Measurements from ENCODE around the gene RRP8. TPM values are rescaled to one million over a fixed set of nuclear protein-coding genes. Genes with fewer than 3 reads are reported as not detected.

RRP8 gene
- total and polyA plus RNA-seq, 10 of the 15 experiments (the other 5 are each of a cell fraction or from before 2014, with no cell fraction given): 4.7 to 51.2 (median 23.9) TPM

- RAD21 ChIA-PET (ENCODE audit: unreplicated experiment): interaction anchor here (0.9 to 1.0 kb wide), 2 partner anchors 20 to 32 kb away, joined by 3 to 4 read pairs; partner anchors contain the start of gene TPP1
- no peak overlapping the region for H3K9ac ChIP-seq (ENCODE audit: control insufficient read depth, insufficient read depth, low read length)
- TF ChIP-seq NBN (IDR thresholded peaks at IDR 0.05): no peak
- no peak for TF ChIP-seq ATF7 (IDR thresholded peaks at IDR 0.05; ENCODE audit: low read depth)
- TF ChIP-seq GATAD2B (conservative IDR thresholded peaks at IDR 0.05; ENCODE audit: low read depth): no peak
- no peak for TF ChIP-seq NFXL1 (IDR thresholded peaks at IDR 0.05; ENCODE audit: borderline replicate concordance)
- no peak for TF ChIP-seq EGR1 (IDR thresholded peaks at IDR 0.05; ENCODE audit: borderline replicate concordance in 1 of 2, low read depth in 2 of 2, low read length in 2 of 2)
- no peak for TF ChIP-seq CHD2 (IDR thresholded peaks at IDR 0.05; ENCODE audit: borderline replicate concordance, low read depth, low read length)
- ATAC-seq (no peak), DNase-seq (ENCODE audit: low read depth, low spot score) (no peak), FAIRE-seq (no peak)
- peaks cover 14 to 18% of the 10 kb centered on the region in 2 experiments for H3K36me3 ChIP-seq (ENCODE audit: control insufficient read depth in 2 of 2, insufficient read depth in 2 of 2, low read length in 1 of 2)
- H3K4me3 ChIP-seq: no peak overlapping the region
- SMC1A ChIA-PET (ENCODE audit: uncharacterized antibody, unreplicated experiment): interaction anchor here (1.1 to 1.6 kb wide), 3 partner anchors 10 to 83 kb away, joined by 3 to 6 read pairs (median 3); partner anchors contain the start of gene TAF10
- peaks cover 47% of the 10 kb centered on the region for H3K79me2 ChIP-seq (ENCODE audit: control insufficient read depth, insufficient read depth, low read length)
- WGBS (ENCODE audit: insufficient coverage, insufficient replicate concordance, low lambda C conversion rate, missing lambda C conversion rate): 94% methylated on average over 1 of the region's 1 CpG
- no peak overlapping the region for H3K27ac ChIP-seq (ENCODE audit: control insufficient read depth, insufficient read depth)
- H3K27me3 ChIP-seq (replicated peaks in 1 of 2; ENCODE audit: control insufficient read depth in 2 of 2, insufficient read depth in 2 of 2, low read length in 1 of 2): no peaks in the 10 kb centered on the region
- CTCF ChIA-PET: interaction anchor here (0.9 to 1.3 kb wide), 2 partner anchors 68 to 84 kb away, joined by 3 to 7 read pairs; partner anchors contain the start of gene MRPL17
- no peaks in the 10 kb centered on the region; the same call in 1 of the 2 replicates for H4K20me1 ChIP-seq (ENCODE audit: control insufficient read depth, insufficient read depth)
- in situ Hi-C loops (cut with MboI) (no loop called here), intact Hi-C loops (cut with micrococcal nuclease; ENCODE audit: unreplicated experiment) (no loop called here)
- peaks cover 3% of the 10 kb centered on the region; the same call in 1 of the 2 replicates for H3K4me1 ChIP-seq (ENCODE audit: control insufficient read depth, insufficient read depth, low read length)
- BruUV-seq (replicated peaks): no TSS peak
- POLR2A ChIA-PET: interaction anchor here (1.5 kb wide), 1 partner anchor 18 kb away, joined by 3 read pairs; no protein-coding TSS in a partner anchor
- peak overlapping the region; percentile 20; the same call in 1 of the 2 replicates for H3K4me2 ChIP-seq (ENCODE audit: control insufficient read depth, insufficient read depth)
- H3K9me3 ChIP-seq (replicated peaks; ENCODE audit: control insufficient read depth, insufficient read depth, low read length): no peaks in the 10 kb centered on the region
- H2AFZ ChIP-seq (ENCODE audit: control insufficient read depth, low read depth, low read length): no peak overlapping the region
These were observed 4.0 kb downstream of the RRP8 start for GRCh38 chr11:6599449-6599848.

DNA sequence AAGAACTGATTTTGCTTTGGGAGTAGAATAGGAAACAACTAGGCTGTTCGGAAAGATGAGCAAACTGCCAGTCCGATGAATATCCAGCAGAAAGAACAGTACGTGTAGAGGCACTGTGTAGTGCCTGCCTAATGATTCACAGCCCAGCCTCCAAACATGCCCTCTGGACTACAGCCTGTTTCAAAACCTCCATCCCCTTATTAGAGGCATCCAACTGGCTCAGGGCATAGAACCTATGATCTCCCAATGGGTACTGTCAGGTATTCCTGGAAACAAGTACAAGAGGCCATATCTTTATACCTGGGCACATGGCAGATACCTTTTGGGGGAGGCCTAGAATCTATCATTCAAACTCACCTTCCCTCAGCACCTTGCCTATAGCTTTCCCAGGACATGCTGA, 4.9 kb downstream of the RRP8 start:
- POLR2A ChIA-PET: no interaction called here
- no peak overlapping the region for H2AFZ ChIP-seq (ENCODE audit: control insufficient read depth, low read depth, low read length)
- DNase-seq (ENCODE audit: low read depth, low spot score): no peak
- peaks cover 38% of the 10 kb centered on the region for H3K79me2 ChIP-seq (ENCODE audit: control insufficient read depth, insufficient read depth, low read length)
- H4K20me1 ChIP-seq (ENCODE audit: control insufficient read depth, insufficient read depth): no peaks in the 10 kb centered on the region; the same call in 1 of the 2 replicates
- ATAC-seq: no peak
- H3K4me3 ChIP-seq: no peak overlapping the region
- H3K36me3 ChIP-seq (ENCODE audit: control insufficient read depth in 2 of 2, insufficient read depth in 2 of 2, low read length in 1 of 2): peaks cover 14 to 19% of the 10 kb centered on the region in 2 experiments
- no peaks in the 10 kb centered on the region for H3K9me3 ChIP-seq (replicated peaks; ENCODE audit: control insufficient read depth, insufficient read depth, low read length)
- in situ Hi-C loops (cut with MboI) (no loop called here), intact Hi-C loops (cut with micrococcal nuclease; ENCODE audit: unreplicated experiment) (no loop called here)
- FAIRE-seq: no peak
- peaks cover 3% of the 10 kb centered on the region; the same call in 1 of the 2 replicates for H3K4me1 ChIP-seq (ENCODE audit: control insufficient read depth, insufficient read depth, low read length)
- H3K27ac ChIP-seq (ENCODE audit: control insufficient read depth, insufficient read depth): no peak overlapping the region
- RAD21 ChIA-PET (ENCODE audit: unreplicated experiment): interaction anchor here (1.0 kb wide), 1 partner anchor 21 kb away, joined by 4 read pairs; the partner anchor contains the start of gene TPP1
- H3K9ac ChIP-seq (ENCODE audit: control insufficient read depth, insufficient read depth, low read length): no peak overlapping the region
- WGBS (ENCODE audit: insufficient coverage, insufficient replicate concordance, low lambda C conversion rate, missing lambda C conversion rate): 97% methylated on average over 3 of the region's 3 CpGs
- H3K27me3 ChIP-seq (replicated peaks in 1 of 2; ENCODE audit: control insufficient read depth in 2 of 2, insufficient read depth in 2 of 2, low read length in 1 of 2): no peaks in the 10 kb centered on the region
- SMC1A ChIA-PET (ENCODE audit: uncharacterized antibody, unreplicated experiment): interaction anchor here (1.6 kb wide), 1 partner anchor 9 kb away, joined by 6 read pairs; no protein-coding TSS in a partner anchor
- CTCF ChIA-PET: interaction anchor here (0.9 kb wide), 1 partner anchor 67 kb away, joined by 3 read pairs; no protein-coding TSS in a partner anchor
- no TSS peak for BruUV-seq (replicated peaks)
- no peak overlapping the region for H3K4me2 ChIP-seq (ENCODE audit: control insufficient read depth, insufficient read depth)
- TF ChIP-seq, protein P1, sequence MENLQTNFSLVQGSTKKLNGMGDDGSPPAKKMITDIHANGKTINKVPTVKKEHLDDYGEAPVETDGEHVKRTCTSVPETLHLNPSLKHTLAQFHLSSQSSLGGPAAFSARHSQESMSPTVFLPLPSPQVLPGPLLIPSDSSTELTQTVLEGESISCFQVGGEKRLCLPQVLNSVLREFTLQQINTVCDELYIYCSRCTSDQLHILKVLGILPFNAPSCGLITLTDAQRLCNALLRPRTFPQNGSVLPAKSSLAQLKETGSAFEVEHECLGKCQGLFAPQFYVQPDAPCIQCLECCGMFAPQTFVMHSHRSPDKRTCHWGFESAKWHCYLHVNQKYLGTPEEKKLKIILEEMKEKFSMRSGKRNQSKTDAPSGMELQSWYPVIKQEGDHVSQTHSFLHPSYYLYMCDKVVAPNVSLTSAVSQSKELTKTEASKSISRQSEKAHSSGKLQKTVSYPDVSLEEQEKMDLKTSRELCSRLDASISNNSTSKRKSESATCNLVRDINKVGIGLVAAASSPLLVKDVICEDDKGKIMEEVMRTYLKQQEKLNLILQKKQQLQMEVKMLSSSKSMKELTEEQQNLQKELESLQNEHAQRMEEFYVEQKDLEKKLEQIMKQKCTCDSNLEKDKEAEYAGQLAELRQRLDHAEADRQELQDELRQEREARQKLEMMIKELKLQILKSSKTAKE (IDR thresholded peaks at IDR 0.05; ENCODE audit: low read depth, poor library complexity, severe bottlenecking): no peak
- TF ChIP-seq MEF2B (IDR thresholded peaks at IDR 0.05; ENCODE audit: partially characterized antibody, poor library complexity, severe bottlenecking): no peak
- TF ChIP-seq, protein P2, sequence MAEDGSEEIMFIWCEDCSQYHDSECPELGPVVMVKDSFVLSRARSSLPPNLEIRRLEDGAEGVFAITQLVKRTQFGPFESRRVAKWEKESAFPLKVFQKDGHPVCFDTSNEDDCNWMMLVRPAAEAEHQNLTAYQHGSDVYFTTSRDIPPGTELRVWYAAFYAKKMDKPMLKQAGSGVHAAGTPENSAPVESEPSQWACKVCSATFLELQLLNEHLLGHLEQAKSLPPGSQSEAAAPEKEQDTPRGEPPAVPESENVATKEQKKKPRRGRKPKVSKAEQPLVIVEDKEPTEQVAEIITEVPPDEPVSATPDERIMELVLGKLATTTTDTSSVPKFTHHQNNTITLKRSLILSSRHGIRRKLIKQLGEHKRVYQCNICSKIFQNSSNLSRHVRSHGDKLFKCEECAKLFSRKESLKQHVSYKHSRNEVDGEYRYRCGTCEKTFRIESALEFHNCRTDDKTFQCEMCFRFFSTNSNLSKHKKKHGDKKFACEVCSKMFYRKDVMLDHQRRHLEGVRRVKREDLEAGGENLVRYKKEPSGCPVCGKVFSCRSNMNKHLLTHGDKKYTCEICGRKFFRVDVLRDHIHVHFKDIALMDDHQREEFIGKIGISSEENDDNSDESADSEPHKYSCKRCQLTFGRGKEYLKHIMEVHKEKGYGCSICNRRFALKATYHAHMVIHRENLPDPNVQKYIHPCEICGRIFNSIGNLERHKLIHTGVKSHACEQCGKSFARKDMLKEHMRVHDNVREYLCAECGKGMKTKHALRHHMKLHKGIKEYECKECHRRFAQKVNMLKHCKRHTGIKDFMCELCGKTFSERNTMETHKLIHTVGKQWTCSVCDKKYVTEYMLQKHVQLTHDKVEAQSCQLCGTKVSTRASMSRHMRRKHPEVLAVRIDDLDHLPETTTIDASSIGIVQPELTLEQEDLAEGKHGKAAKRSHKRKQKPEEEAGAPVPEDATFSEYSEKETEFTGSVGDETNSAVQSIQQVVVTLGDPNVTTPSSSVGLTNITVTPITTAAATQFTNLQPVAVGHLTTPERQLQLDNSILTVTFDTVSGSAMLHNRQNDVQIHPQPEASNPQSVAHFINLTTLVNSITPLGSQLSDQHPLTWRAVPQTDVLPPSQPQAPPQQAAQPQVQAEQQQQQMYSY (CRISPR knock-in tag; IDR thresholded peaks at IDR 0.05): no peak

Data from GM12878 (cell line).